Stimulated activated naive CD8-positive, alpha-beta T cell treated with anti-CD3 and anti-CD28 coated beads, Interleukin-15, amount 100 ng/mL, for 72 hours (primary cell): Measurements from ENCODE around the gene SESN1.
A peak's percentile ranks its signal among the peaks of the same experiment; 100 is the strongest.

ENCODE experiments used
- ATAC-seq: fragments of 150-1000 bp; cut with Tn5 transposase; 2 replicates; pipeline ENCODE4 v1.10.0; 2021; ENCODE audit warnings: mild to moderate bottlenecking, moderate library complexity
- DNase-seq, 2 donors: peaks; one replicate each; pipeline ENCODE4 v3.0.0; 2021 to 2022
- H3K27ac Mint-ChIP-seq, 2 donors: one replicate each; pipeline ENCODE4 v1.8.0; 2022; ENCODE audit warnings: mild to moderate bottlenecking in 2 of 2, mixed read lengths in 2 of 2, moderate library complexity in 2 of 2
- H3K27me3 Mint-ChIP-seq: one replicate; pipeline ENCODE4 v1.8.0; 2022; ENCODE audit warnings: mixed read lengths
- H3K4me1 Mint-ChIP-seq: one replicate; pipeline ENCODE4 v1.8.0; 2022; ENCODE audit warnings: mild to moderate bottlenecking, mixed read lengths
- H3K4me3 Mint-ChIP-seq, 2 donors: one replicate each; pipeline ENCODE4 v1.8.0; 2022; ENCODE audit warnings: mild to moderate bottlenecking in 2 of 2, mixed read lengths in 2 of 2, moderate library complexity in 1 of 2
- H3K9me3 Mint-ChIP-seq, 2 donors: one replicate each; pipeline ENCODE4 v1.8.0; 2022; ENCODE audit warnings: mixed read lengths in 2 of 2

The SESN1 gene

DNA sequence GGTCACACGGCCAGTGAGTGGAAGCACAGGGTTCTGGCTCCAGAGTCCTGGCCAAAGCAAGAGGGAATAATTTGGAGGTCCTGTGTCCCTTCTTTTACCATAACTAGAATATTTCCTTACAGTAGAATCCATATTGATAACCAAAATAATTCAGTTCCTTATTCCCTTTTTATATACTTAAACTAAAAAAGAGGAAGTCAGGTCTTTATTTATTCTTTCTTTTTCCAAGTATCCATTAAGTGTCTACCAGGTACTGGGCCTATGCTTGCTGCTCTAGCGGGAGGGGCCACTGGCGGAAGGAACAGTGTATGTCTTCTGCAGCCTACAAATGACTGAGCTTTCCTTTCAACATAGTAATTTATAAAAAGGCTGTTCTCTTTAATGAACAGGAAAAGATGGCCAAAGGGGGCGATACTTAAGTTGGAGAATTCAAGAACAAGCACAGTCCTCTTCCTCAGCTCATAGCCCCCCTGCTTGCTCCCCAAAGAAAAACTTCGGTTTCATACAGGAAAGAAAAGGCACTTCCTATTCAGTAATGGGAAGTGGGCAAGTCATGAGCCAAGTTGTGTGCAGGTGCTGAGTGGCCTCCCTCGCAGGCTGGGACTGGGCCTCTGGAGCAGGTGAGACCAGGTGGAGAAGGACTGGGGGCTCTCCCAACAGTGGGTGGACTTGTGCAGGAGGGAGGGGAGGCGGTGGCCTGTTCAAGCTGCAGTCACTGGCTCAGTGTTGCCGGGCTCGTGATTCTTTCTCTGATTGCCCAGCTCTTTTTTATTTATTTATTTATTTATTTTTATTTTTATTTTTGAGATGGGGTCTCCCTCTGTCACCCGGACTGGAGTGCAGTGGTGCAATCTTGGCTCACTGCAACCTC is 135.5 kb downstream of the SESN1 start:
- ATAC-seq (no peak), DNase-seq (no peak)
- H3K27ac Mint-ChIP-seq = no peak overlapping the region
- H3K4me3 Mint-ChIP-seq = no peak overlapping the region
- H3K27me3 Mint-ChIP-seq = no peaks in the 10 kb centered on the region
- no peaks in the 10 kb centered on the region for H3K9me3 Mint-ChIP-seq
- peaks cover 28% of the 10 kb centered on the region for H3K4me1 Mint-ChIP-seq

GRCh38 chr6:108957221-108957620 is 137.4 kb downstream of the SESN1 start:
- no peak overlapping the region for H3K4me3 Mint-ChIP-seq
- ATAC-seq = no peak
- H3K4me1 Mint-ChIP-seq = peaks cover 28% of the 10 kb centered on the region
- no peaks in the 10 kb centered on the region for H3K27me3 Mint-ChIP-seq
- no peak for DNase-seq
- no peaks in the 10 kb centered on the region for H3K9me3 Mint-ChIP-seq
- H3K27ac Mint-ChIP-seq = peak overlapping the region in 1 of 2 donors; percentile 44

GRCh38 chr6:108955329-108955949 is 139.2 kb downstream of the SESN1 start:
- no peaks in the 10 kb centered on the region for H3K27me3 Mint-ChIP-seq
- H3K4me3 Mint-ChIP-seq = peak overlapping the region in 1 of 2 donors; percentile 37
- H3K27ac Mint-ChIP-seq = no peak overlapping the region
- no peaks in the 10 kb centered on the region for H3K9me3 Mint-ChIP-seq
- no peak for ATAC-seq
- DNase-seq = no peak
- peaks cover 28% of the 10 kb centered on the region for H3K4me1 Mint-ChIP-seq

DNA sequence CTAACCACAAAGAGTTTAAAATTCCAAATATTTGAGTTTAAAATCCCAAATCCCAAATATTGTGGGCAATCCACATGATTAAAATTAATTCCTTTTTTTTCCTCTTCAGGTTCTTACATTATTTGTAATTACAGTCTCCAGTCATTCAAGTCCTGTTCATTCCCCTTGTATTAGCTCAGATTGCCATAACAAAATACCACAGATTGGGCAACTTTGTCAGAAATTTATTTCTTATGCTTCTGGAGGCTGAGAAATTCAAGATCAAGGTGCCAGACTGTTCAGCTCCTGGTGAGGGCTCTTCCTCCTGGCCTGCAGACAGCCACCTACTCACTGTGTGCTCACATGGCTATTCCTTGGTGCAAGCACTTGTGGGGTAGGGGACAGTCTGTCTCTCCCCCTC is 141.0 kb downstream of the SESN1 start:
- no peak for ATAC-seq
- no peaks in the 10 kb centered on the region for H3K9me3 Mint-ChIP-seq
- no peak overlapping the region for H3K27ac Mint-ChIP-seq
- no peak for DNase-seq
- H3K27me3 Mint-ChIP-seq = no peaks in the 10 kb centered on the region
- H3K4me1 Mint-ChIP-seq = peaks cover 15% of the 10 kb centered on the region
- no peak overlapping the region for H3K4me3 Mint-ChIP-seq

DNA sequence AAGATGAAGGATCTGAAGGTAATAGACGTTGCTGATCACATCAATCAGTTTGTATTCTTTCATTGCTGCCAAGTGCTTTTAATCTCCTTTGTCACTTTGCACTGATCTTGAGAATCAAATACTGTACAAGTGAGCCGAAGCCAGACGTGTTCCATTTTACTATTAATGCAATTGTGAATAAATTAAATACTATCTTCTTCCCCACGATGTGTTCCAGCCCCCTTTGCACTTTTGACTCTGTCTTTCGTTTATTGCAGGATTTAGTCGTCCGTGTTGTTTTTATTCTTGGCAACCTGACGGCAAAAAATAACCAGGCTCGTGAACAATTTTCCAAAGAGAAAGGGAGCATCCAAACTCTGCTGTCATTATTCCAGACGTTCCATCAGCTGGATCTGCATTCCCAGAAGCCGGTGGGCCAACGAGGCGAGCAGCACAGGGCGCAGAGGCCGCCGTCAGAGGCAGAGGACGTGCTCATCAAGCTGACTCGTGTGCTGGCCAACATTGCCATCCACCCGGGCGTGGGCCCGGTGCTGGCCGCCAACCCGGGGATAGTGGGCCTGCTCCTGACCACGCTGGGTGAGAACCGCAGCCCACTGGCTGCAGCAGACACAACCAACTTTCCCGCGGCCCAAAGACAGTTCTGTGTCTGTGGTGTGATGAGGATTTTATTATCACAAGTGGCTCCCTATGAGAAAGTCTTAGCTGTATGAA is 141.7 kb downstream of the SESN1 start:
- no peaks in the 10 kb centered on the region for H3K27me3 Mint-ChIP-seq
- no peak overlapping the region for H3K4me3 Mint-ChIP-seq
- DNase-seq (no peak), ATAC-seq (no peak)
- H3K4me1 Mint-ChIP-seq = peaks cover 15% of the 10 kb centered on the region
- no peak overlapping the region for H3K27ac Mint-ChIP-seq
- H3K9me3 Mint-ChIP-seq = no peaks in the 10 kb centered on the region

DNA sequence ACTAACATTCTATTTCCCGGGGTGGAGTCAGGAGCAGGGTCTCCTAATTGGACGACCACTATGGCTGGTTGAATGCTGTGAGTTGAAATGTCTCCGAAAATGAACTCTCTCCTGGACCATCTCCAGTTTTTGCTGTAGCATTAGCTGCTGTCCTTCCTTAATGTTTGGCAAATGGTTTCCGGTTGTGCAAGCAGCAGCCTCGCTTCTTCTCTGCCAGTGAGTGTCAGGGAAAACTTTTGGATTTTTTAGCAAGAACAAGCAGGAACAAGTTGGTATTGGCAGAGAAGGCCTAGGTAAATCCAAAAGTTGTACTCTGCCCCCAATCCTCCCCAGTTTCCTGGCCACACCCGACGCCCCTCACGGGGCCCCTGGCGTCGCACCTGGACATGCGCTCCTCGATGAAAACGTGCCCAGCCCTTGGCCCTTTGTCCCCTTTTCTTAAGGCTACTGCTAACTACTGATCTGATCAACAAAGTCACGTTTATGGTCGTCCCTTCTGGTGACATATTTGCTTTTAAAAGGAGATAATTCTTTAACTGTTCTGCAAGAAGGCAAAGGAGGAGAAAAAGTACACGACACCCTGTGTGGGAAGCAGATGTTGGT is 143.2 kb downstream of the SESN1 start:
- no peaks in the 10 kb centered on the region for H3K9me3 Mint-ChIP-seq
- H3K27ac Mint-ChIP-seq = no peak overlapping the region
- no peaks in the 10 kb centered on the region for H3K27me3 Mint-ChIP-seq
- no peak for ATAC-seq
- peaks cover 24% of the 10 kb centered on the region for H3K4me1 Mint-ChIP-seq
- no peak for DNase-seq
- no peak overlapping the region for H3K4me3 Mint-ChIP-seq

DNA sequence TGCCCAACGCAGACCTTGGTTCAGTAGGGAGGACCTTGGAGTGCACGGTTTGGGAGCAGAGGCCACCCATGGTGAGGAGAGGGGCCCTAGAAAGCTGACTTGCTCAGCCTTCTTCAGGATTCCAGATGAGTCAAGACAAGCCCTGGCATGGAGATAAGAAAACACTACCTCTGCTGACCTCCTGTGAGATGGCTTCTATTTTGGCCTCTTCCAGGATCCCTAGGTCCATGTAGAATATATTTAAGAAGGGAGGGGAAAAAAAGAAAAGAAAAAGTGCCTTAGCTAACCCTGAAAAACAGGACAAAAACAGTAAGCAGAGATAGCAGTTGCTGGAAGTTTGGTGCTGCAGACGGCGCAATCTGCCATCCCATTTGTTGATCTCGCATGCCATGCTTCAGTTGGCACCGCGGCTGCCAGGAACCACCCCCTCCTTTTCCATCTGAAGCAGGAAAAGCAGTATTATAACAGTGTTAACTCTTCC is 146.4 kb downstream of the SESN1 start:
- DNase-seq = no peak
- Mint-ChIP-seq H3K27ac (no peak overlapping the region), H3K4me1 (peaks cover 25% of the 10 kb centered on the region), H3K27me3 (no peaks in the 10 kb centered on the region), H3K9me3 (no peaks in the 10 kb centered on the region), H3K4me3 (no peak overlapping the region)
- ATAC-seq = no peak

DNA sequence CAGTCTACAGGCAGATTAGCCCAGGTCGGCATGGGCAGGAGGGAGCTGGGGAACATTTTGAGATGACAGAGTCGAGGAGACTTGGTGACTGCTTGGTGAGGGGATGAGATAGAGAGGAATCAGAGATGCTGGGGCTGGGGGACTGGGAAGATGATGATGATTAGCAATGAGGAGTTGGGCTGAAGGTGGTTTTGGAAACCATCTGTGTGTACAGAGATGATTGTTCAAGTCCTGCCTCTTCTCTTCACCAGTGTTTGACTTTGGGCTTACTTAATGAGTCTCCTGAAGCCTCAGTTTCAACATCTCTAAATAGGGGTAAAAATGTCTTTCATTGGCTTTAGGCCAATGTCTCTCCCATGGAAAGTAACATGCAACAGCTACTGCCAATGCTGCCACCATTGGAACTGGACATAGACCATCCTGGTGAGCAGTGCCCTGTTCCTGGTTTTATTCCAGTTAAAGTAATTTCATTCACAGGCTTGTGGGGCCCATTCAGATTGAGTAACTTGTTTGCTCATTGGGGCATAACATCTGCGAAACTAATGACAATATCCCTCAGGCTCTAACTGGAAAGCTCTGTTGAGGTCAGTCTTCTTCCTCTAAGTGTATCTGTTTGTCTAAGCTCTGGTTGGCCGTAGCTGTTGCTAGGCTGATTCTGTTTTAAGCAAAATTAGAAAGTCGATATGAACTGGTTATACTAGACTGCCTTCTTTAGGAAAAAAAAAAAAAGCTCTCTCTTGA is 147.4 kb downstream of the SESN1 start:
- H3K4me1 Mint-ChIP-seq = peaks cover 33% of the 10 kb centered on the region

DNA sequence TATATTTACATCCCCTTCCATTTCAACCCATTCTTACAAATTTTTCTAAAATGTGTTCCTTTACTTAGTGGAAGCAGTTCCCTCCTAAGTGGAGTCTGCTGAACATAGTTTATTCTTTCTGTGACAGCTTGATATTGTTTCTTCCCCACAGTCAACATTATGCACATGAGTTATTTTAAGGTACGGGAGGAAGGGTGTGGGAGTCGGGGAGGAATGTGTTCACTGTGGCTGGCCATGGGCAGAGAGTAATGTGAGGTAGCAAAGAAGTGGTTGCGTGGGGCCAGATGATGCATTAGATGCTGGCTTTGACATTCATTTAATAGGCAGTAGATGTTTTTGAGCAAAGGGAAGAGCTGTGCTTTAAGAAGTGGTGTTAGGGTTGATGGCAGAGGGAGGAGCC is 148.0 kb downstream of the SESN1 start:
- DNase-seq (no peak), ATAC-seq (no peak)
- peaks cover 36% of the 10 kb centered on the region for H3K4me1 Mint-ChIP-seq
- no peak overlapping the region for H3K27ac Mint-ChIP-seq
- H3K4me3 Mint-ChIP-seq = no peak overlapping the region
- no peaks in the 10 kb centered on the region for H3K9me3 Mint-ChIP-seq
- no peaks in the 10 kb centered on the region for H3K27me3 Mint-ChIP-seq

More for the DNA sequence above, 147.4 kb downstream of the SESN1 start:
- H3K27me3 Mint-ChIP-seq = no peaks in the 10 kb centered on the region
- H3K4me3 Mint-ChIP-seq = no peak overlapping the region
- DNase-seq = no peak
- no peak for ATAC-seq
- no peaks in the 10 kb centered on the region for H3K9me3 Mint-ChIP-seq
- H3K27ac Mint-ChIP-seq = no peak overlapping the region

DNA sequence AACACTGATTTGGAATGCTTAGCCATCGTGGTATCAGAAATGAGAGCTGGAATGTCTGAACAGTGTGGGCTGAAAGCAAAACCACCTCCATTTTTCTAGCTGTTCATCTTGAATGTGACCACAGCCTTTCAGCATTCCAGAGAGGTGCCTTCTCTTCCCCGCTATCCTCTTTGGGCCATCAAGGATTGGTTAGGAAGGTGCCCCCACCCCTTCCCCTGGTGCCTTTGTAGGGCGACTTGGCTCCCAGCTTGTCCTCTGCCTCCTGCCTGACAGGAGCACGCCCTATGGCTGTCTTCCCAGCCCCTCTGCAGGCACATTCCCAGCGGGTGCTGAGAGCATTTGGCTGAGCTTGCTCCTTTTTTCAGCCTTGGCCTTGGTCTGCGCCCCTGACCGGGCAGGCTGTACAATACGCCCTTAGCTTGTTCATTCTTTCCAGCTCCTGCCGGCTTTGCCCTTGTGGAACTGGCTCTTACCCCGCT is 148.9 kb downstream of the SESN1 start:
- H3K9me3 Mint-ChIP-seq = no peaks in the 10 kb centered on the region
- DNase-seq = no peak
- H3K27me3 Mint-ChIP-seq = no peaks in the 10 kb centered on the region
- H3K4me3 Mint-ChIP-seq = no peak overlapping the region
- ATAC-seq = no peak
- H3K27ac Mint-ChIP-seq = no peak overlapping the region
- peaks cover 42% of the 10 kb centered on the region for H3K4me1 Mint-ChIP-seq

GRCh38 chr6:108944707-108945680 is 149.7 kb downstream of the SESN1 start:
- ATAC-seq (no peak), DNase-seq (no peak)
- Mint-ChIP-seq H3K4me3 (no peak overlapping the region), H3K27me3 (no peaks in the 10 kb centered on the region), H3K27ac (no peak overlapping the region), H3K9me3 (no peaks in the 10 kb centered on the region), H3K4me1 (peaks cover 44% of the 10 kb centered on the region)

DNA sequence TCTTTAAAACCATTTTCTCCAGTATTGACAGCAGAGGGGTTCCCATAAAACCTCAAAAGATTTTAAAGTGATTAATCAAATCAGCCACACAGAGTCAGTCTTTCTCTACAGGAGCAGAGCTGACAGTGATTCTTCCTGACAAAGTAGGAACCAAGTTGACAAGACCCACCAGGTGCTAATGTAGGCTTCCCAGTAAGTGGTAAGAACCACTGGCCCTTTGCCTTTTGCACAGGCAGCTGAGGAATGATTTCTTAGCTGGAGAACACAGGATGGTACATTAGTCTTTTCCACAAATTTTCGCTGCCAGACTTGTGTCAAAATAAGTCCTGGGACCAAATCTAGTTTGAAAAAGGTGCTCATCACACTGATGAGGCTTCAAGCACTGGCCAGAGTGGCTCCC is 150.6 kb downstream of the SESN1 start:
- Mint-ChIP-seq H3K4me1 (peaks cover 49% of the 10 kb centered on the region), H3K4me3 (no peak overlapping the region), H3K9me3 (peaks cover 0 to 6% of the 10 kb centered on the region in 2 donors), H3K27me3 (no peaks in the 10 kb centered on the region), H3K27ac (no peak overlapping the region)
- no peak for ATAC-seq
- no peak for DNase-seq

- Mint-ChIP-seq H3K4me1 (peaks cover 49% of the 10 kb centered on the region), H3K4me3 (peak overlapping the region; percentile 67 to 78)
Measured at GRCh38 chr6:108942556-108943492, 151.8 kb downstream of the SESN1 start.

More at GRCh38 chr6:108942556-108943492, 151.8 kb downstream of the SESN1 start:
- peak; percentile 29 to 30 for DNase-seq
- Mint-ChIP-seq H3K9me3 (peaks cover 0 to 7% of the 10 kb centered on the region in 2 donors), H3K27ac (peak overlapping the region in 1 of 2 donors; percentile 83), H3K27me3 (no peaks in the 10 kb centered on the region)
- ATAC-seq = peak; percentile 87
